Mesothelial cell of epicardium (in vitro differentiated cells): ENCODE results near the gene ATP6V1C2. TPM values are rescaled to one million over a fixed set of nuclear protein-coding genes. Genes with fewer than 3 reads are reported as not detected.

Experiments
- DNase-seq, 2 experiments: peaks; one replicate each; pipeline ENCODE4 v3.0.0; 2021; ENCODE audit warnings: low spot score in 2 of 2; ENCODE audit not compliant: unreplicated experiment in 2 of 2
- H3K27ac Mint-ChIP-seq: 2 replicates; pipeline ENCODE4 v1.8.0; 2021; ENCODE audit warnings: mixed read lengths
- H3K27me3 Mint-ChIP-seq: 2 replicates; pipeline ENCODE4 v1.8.0; 2021; ENCODE audit warnings: low read depth, mixed read lengths
- H3K36me3 Mint-ChIP-seq: 2 replicates; pipeline ENCODE4 v1.8.0; 2021; ENCODE audit warnings: mixed read lengths
- H3K4me1 Mint-ChIP-seq: 2 replicates; pipeline ENCODE4 v1.8.0; 2021; ENCODE audit warnings: mixed read lengths
- H3K4me3 Mint-ChIP-seq: 2 replicates; pipeline ENCODE4 v1.8.0; 2021; ENCODE audit warnings: mild to moderate bottlenecking, moderate library complexity, mixed read lengths
- H3K9me3 Mint-ChIP-seq: 2 replicates; pipeline ENCODE4 v1.8.0; 2021; ENCODE audit warnings: mixed read lengths
- total RNA-seq: library from RNA; stranded (reverse); gene quantifications from 3 replicates; pipeline ENCODE4 v1.2.1, GENCODE V29; 2021
- TF ChIP-seq, protein P1 (sequence below): fragments of 200-600 bp; sonication (generic); IDR thresholded peaks from one replicate; pipeline ENCODE4 v1.5.0; 2021; ENCODE audit warnings: antibody characterized with exemption; ENCODE audit not compliant: unreplicated experiment

Gene ATP6V1C2
- total RNA-seq, 1 donor from 2014 or later: 0.09 TPM

DNA sequence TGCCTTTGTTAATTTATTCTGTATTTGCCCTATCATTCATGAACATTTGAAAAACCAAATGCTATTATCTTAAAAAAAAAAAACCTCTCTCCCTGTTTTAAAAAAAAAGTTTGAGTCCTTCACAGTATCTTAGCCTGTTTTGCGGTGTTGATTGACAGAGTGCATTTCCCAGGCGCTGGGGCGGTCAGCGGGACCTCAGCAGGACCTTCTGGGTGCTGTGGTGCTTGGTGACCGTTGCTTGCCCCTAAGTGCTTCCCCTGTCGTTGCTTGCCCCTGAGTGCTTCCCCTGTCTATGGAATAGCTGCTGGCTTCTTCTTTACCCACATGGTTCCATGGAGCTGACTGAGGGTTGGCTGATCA, 12.1 kb downstream of the ATP6V1C2 start:
- Mint-ChIP-seq H3K27ac (no peak overlapping the region), H3K9me3 (no peaks in the 10 kb centered on the region), H3K36me3 (no peaks in the 10 kb centered on the region), H3K4me3 (no peak overlapping the region), H3K4me1 (no peaks in the 10 kb centered on the region), H3K27me3 (peaks cover 2% of the 10 kb centered on the region)
- TF ChIP-seq, protein P1, sequence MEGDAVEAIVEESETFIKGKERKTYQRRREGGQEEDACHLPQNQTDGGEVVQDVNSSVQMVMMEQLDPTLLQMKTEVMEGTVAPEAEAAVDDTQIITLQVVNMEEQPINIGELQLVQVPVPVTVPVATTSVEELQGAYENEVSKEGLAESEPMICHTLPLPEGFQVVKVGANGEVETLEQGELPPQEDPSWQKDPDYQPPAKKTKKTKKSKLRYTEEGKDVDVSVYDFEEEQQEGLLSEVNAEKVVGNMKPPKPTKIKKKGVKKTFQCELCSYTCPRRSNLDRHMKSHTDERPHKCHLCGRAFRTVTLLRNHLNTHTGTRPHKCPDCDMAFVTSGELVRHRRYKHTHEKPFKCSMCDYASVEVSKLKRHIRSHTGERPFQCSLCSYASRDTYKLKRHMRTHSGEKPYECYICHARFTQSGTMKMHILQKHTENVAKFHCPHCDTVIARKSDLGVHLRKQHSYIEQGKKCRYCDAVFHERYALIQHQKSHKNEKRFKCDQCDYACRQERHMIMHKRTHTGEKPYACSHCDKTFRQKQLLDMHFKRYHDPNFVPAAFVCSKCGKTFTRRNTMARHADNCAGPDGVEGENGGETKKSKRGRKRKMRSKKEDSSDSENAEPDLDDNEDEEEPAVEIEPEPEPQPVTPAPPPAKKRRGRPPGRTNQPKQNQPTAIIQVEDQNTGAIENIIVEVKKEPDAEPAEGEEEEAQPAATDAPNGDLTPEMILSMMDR: no peak
- DNase-seq: no peak

DNA sequence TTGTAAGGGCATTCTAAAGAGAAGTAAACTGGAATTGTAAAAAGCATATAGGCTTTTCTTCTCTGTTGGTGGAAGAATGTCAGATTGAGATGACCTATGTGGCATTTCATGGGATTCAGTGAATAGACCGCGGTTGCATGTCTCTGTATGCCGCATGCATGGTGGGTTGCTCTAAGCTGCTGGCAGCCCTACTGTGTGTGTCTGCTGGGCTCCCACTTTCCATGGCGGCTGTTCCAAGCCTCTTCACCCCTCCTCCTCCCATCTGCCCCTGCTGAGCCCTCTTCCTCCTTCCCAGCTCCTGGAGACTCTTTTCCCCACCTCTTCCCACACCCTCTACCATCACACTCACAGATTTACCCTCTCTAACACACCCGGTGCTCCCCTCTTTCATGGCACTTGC, 12.6 kb downstream of the ATP6V1C2 start:
- H3K4me1 Mint-ChIP-seq: no peaks in the 10 kb centered on the region
- no peak overlapping the region for H3K27ac Mint-ChIP-seq
- peaks cover 2% of the 10 kb centered on the region for H3K27me3 Mint-ChIP-seq
- no peaks in the 10 kb centered on the region for H3K36me3 Mint-ChIP-seq
- H3K9me3 Mint-ChIP-seq: no peaks in the 10 kb centered on the region
- TF ChIP-seq, protein P1: no peak
- no peak overlapping the region for H3K4me3 Mint-ChIP-seq
- no peak for DNase-seq

DNA sequence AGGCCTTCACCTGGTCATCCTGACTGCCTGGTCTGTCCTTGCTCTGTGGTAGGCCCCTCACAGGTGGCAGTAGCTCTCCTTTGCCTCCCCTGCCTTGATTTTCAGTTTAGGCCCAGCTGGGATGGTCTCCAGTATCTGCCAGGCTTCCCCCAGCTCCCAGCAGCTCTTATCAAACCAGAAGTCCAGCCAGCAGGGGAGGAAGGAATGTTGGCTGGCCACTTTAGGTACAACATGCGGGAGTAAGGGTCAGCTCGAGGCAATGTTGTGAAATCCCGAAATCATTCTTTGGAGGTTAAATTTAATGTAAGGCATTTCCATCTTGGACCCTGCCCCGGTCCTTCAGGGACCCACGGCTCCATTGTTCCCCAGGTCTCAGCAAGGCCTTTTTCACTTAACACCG, 16.8 kb downstream of the ATP6V1C2 start:
- Mint-ChIP-seq H3K27ac (no peak overlapping the region), H3K9me3 (no peaks in the 10 kb centered on the region), H3K4me1 (no peaks in the 10 kb centered on the region), H3K4me3 (no peak overlapping the region), H3K27me3 (no peaks in the 10 kb centered on the region), H3K36me3 (no peaks in the 10 kb centered on the region)
- DNase-seq: no peak
- TF ChIP-seq, protein P1: no peak

DNA sequence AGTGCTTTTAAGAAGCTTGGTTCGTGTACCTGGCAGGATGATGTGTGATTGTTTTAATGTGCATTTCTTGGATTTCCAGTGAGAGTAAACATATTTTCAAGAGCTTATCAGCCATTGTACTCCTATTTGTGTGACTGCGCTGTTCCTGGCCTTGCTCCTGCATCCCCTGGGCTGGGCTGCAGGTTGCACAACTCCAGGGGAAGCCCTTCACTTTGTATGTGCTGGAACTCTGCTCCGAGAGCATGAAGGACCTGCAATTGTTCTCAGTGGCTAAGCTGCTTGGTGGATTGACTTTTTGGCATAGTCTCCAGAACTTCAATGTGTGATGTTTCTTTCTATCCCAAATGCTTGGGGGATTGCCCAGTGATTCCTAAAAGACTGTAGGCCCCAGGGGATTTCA, 18.8 kb downstream of the ATP6V1C2 start:
- no peak overlapping the region for H3K27ac Mint-ChIP-seq
- TF ChIP-seq, protein P1: no peak
- no peaks in the 10 kb centered on the region for H3K27me3 Mint-ChIP-seq
- no peak for DNase-seq
- H3K4me1 Mint-ChIP-seq: no peaks in the 10 kb centered on the region
- no peak overlapping the region for H3K4me3 Mint-ChIP-seq
- H3K9me3 Mint-ChIP-seq: no peaks in the 10 kb centered on the region
- no peaks in the 10 kb centered on the region for H3K36me3 Mint-ChIP-seq

DNA sequence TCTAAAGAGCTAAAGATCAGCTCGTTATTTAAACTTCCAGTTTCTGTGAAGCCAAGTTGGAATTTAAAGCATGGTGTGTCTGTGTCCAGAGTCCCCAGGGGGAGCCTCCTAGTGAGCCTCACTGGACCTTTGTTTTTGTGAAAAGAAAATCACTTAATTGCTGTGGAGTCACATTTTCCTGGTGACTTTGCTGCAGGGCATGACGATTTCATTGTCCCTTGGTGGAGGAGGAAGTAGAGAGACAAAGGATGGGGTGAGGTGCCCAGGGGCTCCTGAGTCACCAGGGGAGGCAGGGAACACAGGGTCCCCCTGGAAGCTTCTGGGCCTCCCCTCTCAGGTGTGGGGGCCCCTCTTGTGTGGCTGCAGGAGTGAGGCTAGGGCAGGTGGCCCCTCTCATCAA, 19.7 kb downstream of the ATP6V1C2 start:
- Mint-ChIP-seq H3K36me3 (no peaks in the 10 kb centered on the region), H3K27me3 (no peaks in the 10 kb centered on the region), H3K27ac (no peak overlapping the region), H3K9me3 (no peaks in the 10 kb centered on the region), H3K4me1 (no peaks in the 10 kb centered on the region), H3K4me3 (no peak overlapping the region)
- no peak for DNase-seq
- TF ChIP-seq, protein P1: no peak

DNA sequence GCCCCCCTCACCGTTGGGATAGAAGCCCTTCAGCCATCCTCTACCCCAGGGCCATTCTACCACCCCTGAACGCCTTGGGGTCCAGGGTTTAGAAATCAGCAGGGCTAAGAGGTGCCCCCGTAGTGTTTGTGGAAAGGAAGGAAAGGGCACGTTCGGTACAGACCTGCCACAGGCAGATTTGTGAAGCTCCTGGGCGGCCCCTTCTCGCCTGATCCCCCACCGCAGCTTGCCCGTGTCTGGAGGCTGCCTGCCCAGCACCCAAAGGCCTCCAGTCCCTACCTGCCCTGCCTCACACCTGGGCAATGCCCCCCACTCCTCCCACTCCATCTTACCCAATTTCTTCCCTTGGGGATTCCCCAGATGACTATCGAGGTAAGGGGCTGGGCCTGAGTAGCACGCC, 21.2 kb downstream of the ATP6V1C2 start:
- H3K27ac Mint-ChIP-seq: no peak overlapping the region
- H3K4me1 Mint-ChIP-seq: no peaks in the 10 kb centered on the region
- TF ChIP-seq, protein P1: no peak
- DNase-seq: no peak
- no peaks in the 10 kb centered on the region for H3K9me3 Mint-ChIP-seq
- no peaks in the 10 kb centered on the region for H3K27me3 Mint-ChIP-seq
- H3K36me3 Mint-ChIP-seq: no peaks in the 10 kb centered on the region
- H3K4me3 Mint-ChIP-seq: no peak overlapping the region
